HCT116 (cell line): ENCODE measurements around the gene GFI1. TPM values are rescaled to one million over a fixed set of nuclear protein-coding genes. Genes with fewer than 3 reads are reported as not detected.

Experiments used
- ATAC-seq: fragments of 200-7000 bp; cut with Tn5 transposase; 2 replicates; pipeline ENCODE4 v1.9.1; 2020; ENCODE audit warnings: mild to moderate bottlenecking, moderate library complexity
- BruUV-seq: library from RNA; stranded (reverse); fragments of 400-500 nt; replicated peaks from 2 replicates; lab custom pipeline; 2021; lab: Mats Ljungman, UMichigan
- CTCF ChIA-PET: fragments of 300-600 bp; sonication (Branson Sonifier 250); formaldehyde crosslinking; loops from one replicate; lab custom pipeline; 2021; ENCODE audit warnings: antibody characterized with exemption; lab: Charles Lee
- POLR2A ChIA-PET: fragments of 300-600, 350-600 bp; sonication (Branson Sonifier 250); formaldehyde crosslinking; loops from one replicate; lab custom pipeline; 2021; ENCODE audit warnings: antibody characterized with exemption; lab: Charles Lee
- RAD21 ChIA-PET, 2 experiments: fragments of 300-600 bp; sonication (Branson Sonifier 250); formaldehyde crosslinking; loops; one replicate each; lab custom pipeline; 2023; ENCODE audit warnings: low total read pairs in 2 of 2; ENCODE audit not compliant: uncharacterized antibody in 2 of 2, unreplicated experiment in 2 of 2, low non-redundant PET in 1 of 2; lab: Charles Lee
- DNase-seq: peaks from one replicate; pipeline ENCODE4 v3.0.0-alpha.2; 2010; ENCODE audit warnings: low read depth, low spot score
- H2AFZ ChIP-seq: fragments of 200-600 bp; shearing (Covaris generic), sonication (generic); 2 replicates; pipeline ENCODE4 v1.6.1; 2017; ENCODE audit warnings: low read depth, mixed run types, mixed read lengths, antibody characterized with exemption, low read length; ENCODE audit not compliant: poor library complexity, severe bottlenecking
- H3K27ac ChIP-seq: 2 replicates; pipeline ENCODE4 v1.5.1; 2012; ENCODE audit warnings: low read depth, low read length
- H3K27me3 ChIP-seq: fragments of 200-600 bp; sonication (generic); 2 replicates; pipeline ENCODE4 v1.6.1; 2016; ENCODE audit warnings: mixed run types, low read length, mixed read lengths; ENCODE audit not compliant: insufficient read depth
- H3K36me3 ChIP-seq, 2 experiments: fragments of 200-500 bp in 1 of 2; fragments of 200-600 bp in 1 of 2; sonication (Bioruptor generic) in 1 of 2; sonication (generic) in 1 of 2; 2 replicates each; pipeline versions ENCODE4 v1.5.1 to v1.6.1; 2014 to 2016; ENCODE audit warnings: low read length in 2 of 2, inconsistent platforms in 1 of 2, mixed read lengths in 1 of 2, mixed run types in 1 of 2; ENCODE audit not compliant: insufficient read depth in 2 of 2, control insufficient read depth in 1 of 2
- H3K4me1 ChIP-seq, 2 experiments: fragments of 200-600 bp in 1 of 2; sonication (generic) in 1 of 2; 2 replicates each; pipeline versions ENCODE4 v1.5.1 to v1.6.1; 2012 to 2017; ENCODE audit warnings: low read length in 2 of 2, inconsistent platforms in 1 of 2, mild to moderate bottlenecking in 1 of 2, mixed read lengths in 1 of 2, mixed run types in 1 of 2, moderate library complexity in 1 of 2; ENCODE audit not compliant: insufficient read depth in 2 of 2, control insufficient read depth in 1 of 2
- H3K4me2 ChIP-seq: fragments of 200-600 bp; sonication (generic); 2 replicates; pipeline ENCODE4 v1.6.1; 2017; ENCODE audit warnings: mixed run types, low read length, mixed read lengths
- H3K4me3 ChIP-seq, 2 experiments: fragments of 200-600 bp in 1 of 2; sonication (generic) in 1 of 2; replicated peaks in 1 of 2; 2 replicates each; pipeline ENCODE4 v1.5.1; 2011 to 2016; ENCODE audit warnings: low read length in 2 of 2, control low read depth in 1 of 2, low read depth in 1 of 2, mild to moderate bottlenecking in 1 of 2, mixed read lengths in 1 of 2, mixed run types in 1 of 2
- H3K79me2 ChIP-seq: fragments of 200-600 bp; sonication (generic); 2 replicates; pipeline ENCODE4 v1.6.1; 2017; ENCODE audit warnings: mild to moderate bottlenecking, mixed run types, low read length, moderate library complexity, mixed read lengths; ENCODE audit not compliant: insufficient read depth
- H3K9ac ChIP-seq: fragments of 200-600 bp; sonication (generic); 2 replicates; pipeline ENCODE4 v1.6.1; 2016; ENCODE audit warnings: low read length, mixed read lengths
- H3K9me2 ChIP-seq: fragments of 200-600 bp; sonication (generic), shearing (Covaris generic); 2 replicates; pipeline ENCODE4 v1.6.1; 2017; ENCODE audit warnings: mixed run types, mild to moderate bottlenecking, moderate library complexity; ENCODE audit not compliant: insufficient read depth
- H3K9me3 ChIP-seq, 2 experiments: fragments of 200-500 bp in 1 of 2; fragments of 200-600 bp in 1 of 2; sonication (Bioruptor generic) in 1 of 2; sonication (generic) in 1 of 2; 2 replicates each; pipeline ENCODE4 v1.6.1; 2014 to 2017; ENCODE audit warnings: low read length in 2 of 2, mixed read lengths in 2 of 2, inconsistent platforms in 1 of 2, low read depth in 1 of 2, mild to moderate bottlenecking in 1 of 2, mixed run types in 1 of 2, moderate library complexity in 1 of 2; ENCODE audit not compliant: control insufficient read depth in 1 of 2, insufficient read depth in 1 of 2
- H4K20me1 ChIP-seq: fragments of 200-600 bp; sonication (generic), shearing (Covaris generic); 2 replicates; pipeline ENCODE4 v1.6.1; 2017; ENCODE audit warnings: mixed run types, mild to moderate bottlenecking, moderate library complexity; ENCODE audit not compliant: insufficient read depth
- CEBPB ChIP-seq: IDR thresholded peaks from 2 replicates; pipeline ENCODE4 v1.6.1; 2012; ENCODE audit warnings: low read depth
- ELF1 ChIP-seq: IDR thresholded peaks from 2 replicates; pipeline ENCODE4 v1.6.1; 2012; ENCODE audit warnings: low read depth, borderline replicate concordance
- EZH2phosphoT487 ChIP-seq: fragments of 200-600 bp; IDR thresholded peaks from 2 replicates; pipeline ENCODE4 v1.6.1; 2018; ENCODE audit warnings: antibody characterized with exemption, borderline replicate concordance
- POLR2AphosphoS5 ChIP-seq: IDR thresholded peaks from 2 replicates; pipeline ENCODE4 v1.6.1; 2011; ENCODE audit warnings: mild to moderate bottlenecking, low read depth, low read length, moderate library complexity
- RAD21 ChIP-seq: IDR thresholded peaks from 2 replicates; pipeline ENCODE4 v1.6.1; 2012; ENCODE audit warnings: low read depth, mild to moderate bottlenecking
- YY1 ChIP-seq: IDR thresholded peaks from 2 replicates; pipeline ENCODE4 v1.6.1; 2011; ENCODE audit warnings: low read length, low read depth, moderate library complexity, mild to moderate bottlenecking; ENCODE audit not compliant: insufficient replicate concordance; ENCODE audit errors: extremely low read depth
- intact Hi-C: fragments of 100-400 bp; cut with micrococcal nuclease; formaldehyde crosslinking; loops from 2 replicates; pipeline ENCODE4 v1.10.0; 2022
- total RNA-seq: library from RNA; stranded (reverse); gene quantifications from one replicate; pipeline ENCODE4 v1.2.1, GENCODE V29; 2021; ENCODE audit not compliant: unreplicated experiment
- TF ChIP-seq, protein P1 (sequence below): IDR thresholded peaks from 2 replicates; pipeline ENCODE4 v1.6.1; 2011; ENCODE audit warnings: mild to moderate bottlenecking, low read length, moderate library complexity; ENCODE audit not compliant: insufficient replicate concordance; ENCODE audit errors: extremely low read depth

Gene GFI1
- total RNA-seq, 1 experiment from 2014 or later = 8.1 TPM

DNA sequence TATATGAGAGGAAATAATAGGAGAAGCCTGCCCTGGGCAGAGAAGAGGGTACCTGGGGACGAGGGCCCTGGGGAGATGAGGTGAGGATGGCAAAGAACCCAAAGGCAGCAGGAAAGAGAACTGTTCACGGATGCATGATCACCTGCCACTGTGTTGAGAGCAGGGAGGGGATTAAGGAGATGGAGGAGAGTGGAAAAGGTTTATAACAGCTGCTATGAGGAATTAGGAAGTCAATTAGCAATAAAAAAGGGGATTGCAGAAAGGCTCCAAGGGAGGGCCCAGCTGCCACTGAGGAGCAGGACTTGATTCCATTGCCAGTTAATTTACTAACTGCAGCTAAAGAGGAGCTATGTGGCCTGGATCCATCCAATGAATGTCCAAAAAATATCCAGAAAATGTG is 61.1 kb downstream of the GFI1 start:
- ChIA-PET POLR2A (no interaction called here), RAD21 (no interaction called here), CTCF (interaction anchor here (1.0 kb wide), 1 partner anchor 8 kb away, joined by 3 read pairs; no protein-coding TSS in a partner anchor)
- ATAC-seq (no peak), DNase-seq (no peak)
- Histone ChIP-seq H3K4me3 (no peak overlapping the region), H3K79me2 (no peaks in the 10 kb centered on the region), H3K9me2 (no peaks in the 10 kb centered on the region), H3K27me3 (no peaks in the 10 kb centered on the region), H3K27ac (no peak overlapping the region), H3K4me2 (no peak overlapping the region), H3K36me3 (no peaks in the 10 kb centered on the region), H3K9me3 (no peaks in the 10 kb centered on the region), H3K9ac (no peak overlapping the region), H3K4me1 (no peaks in the 10 kb centered on the region), H4K20me1 (no peaks in the 10 kb centered on the region), H2AFZ (no peak overlapping the region)
- no TSS peak for BruUV-seq
- intact Hi-C loops = no loop called here
- TF ChIP-seq CEBPB = no peak
- TF ChIP-seq, protein P1, sequence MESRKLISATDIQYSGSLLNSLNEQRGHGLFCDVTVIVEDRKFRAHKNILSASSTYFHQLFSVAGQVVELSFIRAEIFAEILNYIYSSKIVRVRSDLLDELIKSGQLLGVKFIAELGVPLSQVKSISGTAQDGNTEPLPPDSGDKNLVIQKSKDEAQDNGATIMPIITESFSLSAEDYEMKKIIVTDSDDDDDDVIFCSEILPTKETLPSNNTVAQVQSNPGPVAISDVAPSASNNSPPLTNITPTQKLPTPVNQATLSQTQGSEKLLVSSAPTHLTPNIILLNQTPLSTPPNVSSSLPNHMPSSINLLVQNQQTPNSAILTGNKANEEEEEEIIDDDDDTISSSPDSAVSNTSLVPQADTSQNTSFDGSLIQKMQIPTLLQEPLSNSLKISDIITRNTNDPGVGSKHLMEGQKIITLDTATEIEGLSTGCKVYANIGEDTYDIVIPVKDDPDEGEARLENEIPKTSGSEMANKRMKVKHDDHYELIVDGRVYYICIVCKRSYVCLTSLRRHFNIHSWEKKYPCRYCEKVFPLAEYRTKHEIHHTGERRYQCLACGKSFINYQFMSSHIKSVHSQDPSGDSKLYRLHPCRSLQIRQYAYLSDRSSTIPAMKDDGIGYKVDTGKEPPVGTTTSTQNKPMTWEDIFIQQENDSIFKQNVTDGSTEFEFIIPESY = no peak
- no peak for TF ChIP-seq YY1
- TF ChIP-seq POLR2AphosphoS5 = no peak
- TF ChIP-seq EZH2phosphoT487 = no peak
- TF ChIP-seq ELF1 = no peak
- no peak for TF ChIP-seq RAD21

Other genes starting within 250 kb of the GFI1 start
- gene GLMN, start 187.9 kb downstream of the GFI1 start, total RNA-seq = 10.9 TPM
- gene RPAP2, start 187.9 kb downstream of the GFI1 start, total RNA-seq = 28.1 TPM